HEK293 (cell line): ENCODE results near the gene SRP9.
"Not testable (repeated sequence)": the region's sequence is repeated elsewhere in the genome, so short reads cannot be mapped to it uniquely, and the experiment has no call there.

ENCODE experiments used
- CTCF ChIA-PET: fragments of 350-600 bp; formaldehyde crosslinking; extraction: SDS; loops from one replicate; lab custom pipeline; 2021; ENCODE audit warnings: antibody characterized with exemption; lab: Yijun Ruan, JAX
- POLR2A ChIA-PET: fragments of 300-600 bp; formaldehyde crosslinking; extraction: SDS; loops from one replicate; lab custom pipeline; 2020; ENCODE audit warnings: antibody characterized with exemption, inconsistent platforms; lab: Yijun Ruan, JAX
- H3K27ac ChIP-seq: fragments of 200-500 bp; sonication (Bioruptor generic); 2 replicates; pipeline ENCODE4 v1.5.1; 2014; ENCODE audit warnings: low read depth, low read length, control low read depth, inconsistent platforms; ENCODE audit errors: extremely low read depth
- H3K36me3 ChIP-seq, 2 experiments: fragments of 200-500 bp in 1 of 2; sonication (Bioruptor generic) in 1 of 2; 1 replicate in 1 of 2; 2 replicates in 1 of 2; pipeline ENCODE4 v1.5.1; 2014 to 2017; ENCODE audit warnings: inconsistent platforms in 2 of 2, low read length in 2 of 2; ENCODE audit not compliant: control insufficient read depth in 2 of 2, insufficient read depth in 1 of 2
- H3K4me1 ChIP-seq: fragments of 200-500 bp; sonication (Bioruptor generic); 2 replicates; pipeline ENCODE4 v1.5.1; 2014; ENCODE audit warnings: mild to moderate bottlenecking, low read length, inconsistent platforms; ENCODE audit not compliant: control insufficient read depth, insufficient read depth
- H3K4me3 ChIP-seq: 2 replicates; pipeline ENCODE4 v1.5.1; 2011; ENCODE audit warnings: low read depth, mild to moderate bottlenecking, control low read depth, low read length, moderate library complexity
- H3K9me3 ChIP-seq: fragments of 200-500 bp; sonication (Bioruptor generic); 2 replicates; pipeline ENCODE4 v1.5.1; 2014; ENCODE audit warnings: low read depth, low read length, inconsistent platforms; ENCODE audit not compliant: control insufficient read depth, insufficient read depth
- KLF7 ChIP-seq: fragments of 450-650 bp; formaldehyde crosslinking; IDR thresholded peaks from 2 replicates; pipeline ENCODE4 v1.5.1; 2016; ENCODE audit warnings: missing biosample characterization, missing genetic modification characterization, borderline replicate concordance
- SCRT1 ChIP-seq: fragments of 450-650 bp; formaldehyde crosslinking; IDR thresholded peaks from 2 replicates; pipeline ENCODE4 v1.5.1; 2016; ENCODE audit warnings: missing biosample characterization, missing genetic modification characterization, borderline replicate concordance
- TRIM28 ChIP-seq: IDR thresholded peaks from 2 replicates; pipeline ENCODE4 v1.6.1; 2011; ENCODE audit warnings: low read length, control low read depth, borderline replicate concordance
- YY1 ChIP-seq: fragments of 450-650 bp; formaldehyde crosslinking; IDR thresholded peaks from 2 replicates; pipeline ENCODE4 v1.5.1; 2018; ENCODE audit warnings: missing biosample characterization, missing genetic modification characterization
- ZBTB1 ChIP-seq: fragments of 450-650 bp; formaldehyde crosslinking; IDR thresholded peaks from 2 replicates; pipeline ENCODE4 v1.5.1; 2016; ENCODE audit warnings: missing biosample characterization, missing genetic modification characterization
- ZNF146 ChIP-seq: fragments of 450-650 bp; formaldehyde crosslinking; IDR thresholded peaks from 2 replicates; pipeline ENCODE4 v1.5.1; 2016; ENCODE audit warnings: missing biosample characterization, missing genetic modification characterization
- ZNF169 ChIP-seq: fragments of 450-650 bp; formaldehyde crosslinking; IDR thresholded peaks from 2 replicates; pipeline ENCODE4 v1.5.1; 2016; ENCODE audit warnings: missing biosample characterization, missing genetic modification characterization
- ZNF23 ChIP-seq: fragments of 450-650 bp; formaldehyde crosslinking; IDR thresholded peaks from 2 replicates; pipeline ENCODE4 v1.5.1; 2016; ENCODE audit warnings: missing biosample characterization, missing genetic modification characterization, borderline replicate concordance
- ZNF280D ChIP-seq: fragments of 450-650 bp; formaldehyde crosslinking; IDR thresholded peaks from 2 replicates; pipeline ENCODE4 v1.5.1; 2016; ENCODE audit warnings: missing biosample characterization, missing genetic modification characterization
- ZNF354C ChIP-seq: fragments of 450-650 bp; formaldehyde crosslinking; IDR thresholded peaks from 2 replicates; pipeline ENCODE4 v1.5.1; 2016; ENCODE audit warnings: missing biosample characterization, missing genetic modification characterization, low read depth, borderline replicate concordance
- ZNF501 ChIP-seq: fragments of 450-650 bp; formaldehyde crosslinking; IDR thresholded peaks from 2 replicates; pipeline ENCODE4 v1.5.1; 2016; ENCODE audit warnings: missing biosample characterization, missing genetic modification characterization
- ZNF514 ChIP-seq: fragments of 450-650 bp; formaldehyde crosslinking; IDR thresholded peaks from 2 replicates; pipeline ENCODE4 v1.5.1; 2016; ENCODE audit warnings: missing biosample characterization, missing genetic modification characterization
- ZNF544 ChIP-seq: fragments of 450-650 bp; formaldehyde crosslinking; IDR thresholded peaks from 2 replicates; pipeline ENCODE4 v1.5.0; 2017; ENCODE audit warnings: missing biosample characterization, missing genetic modification characterization
- ZNF626 ChIP-seq: fragments of 450-650 bp; sonication (Bioruptor Pico); formaldehyde crosslinking; IDR thresholded peaks from 2 replicates; pipeline ENCODE4 v1.5.1; 2018; ENCODE audit warnings: missing biosample characterization, missing genetic modification characterization, inconsistent platforms
- ZNF629 ChIP-seq: fragments of 450-650 bp; formaldehyde crosslinking; IDR thresholded peaks from 2 replicates; pipeline ENCODE4 v1.5.1; 2017; ENCODE audit warnings: missing biosample characterization, missing genetic modification characterization
- ZSCAN16 ChIP-seq: fragments of 450-650 bp; formaldehyde crosslinking; IDR thresholded peaks from 2 replicates; pipeline ENCODE4 v1.5.1; 2016; ENCODE audit warnings: missing biosample characterization, missing genetic modification characterization
- ZSCAN5A ChIP-seq: fragments of 450-650 bp; formaldehyde crosslinking; IDR thresholded peaks from 2 replicates; pipeline ENCODE4 v1.5.1; 2016; ENCODE audit warnings: missing biosample characterization, missing genetic modification characterization
- TF ChIP-seq, protein P1 (sequence below): fragments of 450-650 bp; formaldehyde crosslinking; IDR thresholded peaks from 2 replicates; pipeline ENCODE4 v1.5.1; 2016; ENCODE audit warnings: missing biosample characterization, missing genetic modification characterization

SRP9 gene

DNA sequence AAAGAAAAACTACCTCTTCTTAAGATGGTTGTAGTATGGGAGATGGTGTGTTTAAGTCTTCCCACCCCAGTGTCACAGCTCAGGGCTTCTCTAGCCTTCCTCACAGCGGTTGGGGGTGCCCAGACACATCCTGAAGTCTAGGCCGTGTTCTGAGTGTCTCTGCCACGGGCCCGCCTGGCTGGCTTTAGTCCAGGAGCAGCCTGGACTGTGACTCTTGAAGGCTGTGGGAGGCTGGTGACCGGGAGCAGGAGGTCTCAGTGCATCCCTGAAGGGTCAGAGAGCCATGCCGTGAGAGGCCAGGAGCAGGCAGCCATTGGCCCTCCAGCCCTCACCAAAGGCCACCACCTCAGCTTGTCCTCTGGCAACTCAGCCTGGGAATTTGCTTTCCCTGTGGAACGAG lies 36.8 kb downstream of the SRP9 start:
- POLR2A ChIA-PET = interaction anchor here (0.8 to 6.8 kb wide), 4 partner anchors 37 to 203 kb away, joined by 3 to 46 read pairs (median 5); partner anchors contain the start of genes PYCR2, SRP9 and TMEM63A
- TF ChIP-seq TRIM28 = no peak
- TF ChIP-seq ZNF514 (tag by site-specific recombination) = no peak
- no peak for TF ChIP-seq KLF7
- TF ChIP-seq, protein P1, sequence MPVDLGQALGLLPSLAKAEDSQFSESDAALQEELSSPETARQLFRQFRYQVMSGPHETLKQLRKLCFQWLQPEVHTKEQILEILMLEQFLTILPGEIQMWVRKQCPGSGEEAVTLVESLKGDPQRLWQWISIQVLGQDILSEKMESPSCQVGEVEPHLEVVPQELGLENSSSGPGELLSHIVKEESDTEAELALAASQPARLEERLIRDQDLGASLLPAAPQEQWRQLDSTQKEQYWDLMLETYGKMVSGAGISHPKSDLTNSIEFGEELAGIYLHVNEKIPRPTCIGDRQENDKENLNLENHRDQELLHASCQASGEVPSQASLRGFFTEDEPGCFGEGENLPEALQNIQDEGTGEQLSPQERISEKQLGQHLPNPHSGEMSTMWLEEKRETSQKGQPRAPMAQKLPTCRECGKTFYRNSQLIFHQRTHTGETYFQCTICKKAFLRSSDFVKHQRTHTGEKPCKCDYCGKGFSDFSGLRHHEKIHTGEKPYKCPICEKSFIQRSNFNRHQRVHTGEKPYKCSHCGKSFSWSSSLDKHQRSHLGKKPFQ (tag by site-specific recombination) = no peak
- no peak for TF ChIP-seq ZNF626
- TF ChIP-seq ZNF501 (tag by site-specific recombination) = no peak
- no peak for TF ChIP-seq ZNF280D
- TF ChIP-seq YY1 (tag by site-specific recombination) = no peak
- TF ChIP-seq ZBTB1 = no peak
- no peak for TF ChIP-seq ZNF146
- no peak for TF ChIP-seq ZSCAN16 (tag by site-specific recombination)
- no peak for TF ChIP-seq ZSCAN5A (tag by site-specific recombination)
- no peak for TF ChIP-seq ZNF169 (tag by site-specific recombination)
- no peak for TF ChIP-seq ZNF544 (tag by site-specific recombination)
- no peak for TF ChIP-seq ZNF354C (tag by site-specific recombination)
- TF ChIP-seq SCRT1 (tag by site-specific recombination) = no peak
- TF ChIP-seq ZNF629 (tag by site-specific recombination) = no peak
- no peak for TF ChIP-seq ZNF23
- TF ChIP-seq, all 188 proteins: peak for 0
- Histone ChIP-seq H3K4me3 (no peak overlapping the region), H3K9me3 (no peaks in the 10 kb centered on the region), H3K36me3 (peaks cover 0 to 7% of the 10 kb centered on the region in 2 experiments; a peak in 1 of 3 replicates), H3K27ac (no peak overlapping the region), H3K4me1 (peaks cover 20% of the 10 kb centered on the region)
- CTCF ChIA-PET = interaction anchor here (0.6 to 2.8 kb wide), 8 partner anchors 9 to 339 kb away, joined by 3 to 10 read pairs (median 4); partner anchors contain the start of gene SRP9

GRCh38 chr1:225815090-225815489 lies 37.5 kb downstream of the SRP9 start:
- H3K36me3 ChIP-seq, H3K9me3 ChIP-seq, POLR2A ChIA-PET, H3K27ac ChIP-seq, H3K4me3 ChIP-seq: not testable (repeated sequence)
- H3K4me1 ChIP-seq = peaks cover 20% of the 10 kb centered on the region
- CTCF ChIA-PET = interaction anchor here (2.5 to 2.8 kb wide), 2 partner anchors 38 to 43 kb away, joined by 9 to 10 read pairs; partner anchors contain the start of gene SRP9
